HG03175 (cell line): ENCODE measurements around the gene TM4SF4.

Experiments used
- ATAC-seq: cut with Tn5 transposase; IDR thresholded peaks from one replicate; pipeline ENCODE4 v1.9.1; 2021; ENCODE audit warnings: mild to moderate bottlenecking, moderate library complexity; ENCODE audit not compliant: unreplicated experiment

The TM4SF4 gene

GRCh38 chr3:149481056-149481455, 6.6 kb downstream of the TM4SF4 start:
- no peak for ATAC-seq

DNA sequence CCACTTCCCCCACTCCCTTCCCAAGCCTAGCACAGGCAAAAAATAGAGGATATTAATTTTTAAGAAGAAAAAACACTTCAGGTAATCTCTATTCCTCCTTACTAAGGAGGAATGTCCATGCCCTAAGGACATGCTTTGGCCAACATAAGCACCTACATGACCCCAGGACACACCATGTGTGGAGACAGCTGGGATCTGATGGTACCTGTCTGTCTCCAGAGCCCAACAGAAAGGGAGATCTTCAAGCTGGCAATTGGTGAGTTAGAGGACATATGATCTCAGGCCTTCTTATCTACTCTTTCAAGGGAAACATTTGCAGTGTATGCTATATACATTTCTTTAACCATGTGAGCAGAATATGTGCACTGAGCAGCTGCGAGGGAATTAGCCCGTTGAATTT, 7.0 kb downstream of the TM4SF4 start:
- no peak for ATAC-seq

GRCh38 chr3:149486726-149487125, 12.2 kb downstream of the TM4SF4 start:
- no peak for ATAC-seq

- ATAC-seq, result peak; percentile 74
Observed at GRCh38 chr3:149487598-149488197, 13.2 kb downstream of the TM4SF4 start.

DNA sequence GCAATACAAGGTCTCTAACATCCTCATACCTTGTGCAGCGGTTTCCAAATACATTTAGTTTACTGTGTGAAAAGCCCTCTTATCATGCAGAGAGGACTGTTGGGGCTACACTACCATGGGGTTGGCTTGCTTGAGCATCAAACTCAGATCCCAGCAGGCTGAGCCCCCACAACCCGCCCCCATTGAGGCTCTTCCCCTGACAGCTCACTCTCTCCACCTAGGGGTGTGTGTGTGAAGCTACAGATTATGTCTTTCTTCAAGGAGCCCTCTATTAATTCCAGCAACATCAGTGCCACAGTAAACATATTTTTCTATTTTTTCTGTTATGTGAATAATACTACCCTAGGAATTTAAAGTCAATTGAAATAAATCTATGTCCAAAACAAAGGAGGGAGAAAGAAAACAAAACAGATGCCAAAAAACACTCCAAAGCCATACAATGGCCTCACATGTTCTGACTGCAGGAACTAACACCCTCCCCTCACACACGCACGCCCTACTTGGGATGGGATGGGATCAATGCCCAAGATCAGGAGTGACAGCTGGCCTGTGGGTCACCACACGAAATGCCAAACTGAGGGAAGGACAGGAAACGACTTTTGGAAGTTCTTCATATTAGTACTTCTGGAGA, 14.7 kb downstream of the TM4SF4 start:
- ATAC-seq, result no peak

GRCh38 chr3:149490260-149490971, 15.9 kb downstream of the TM4SF4 start:
- no peak for ATAC-seq

- no peak for ATAC-seq
Observed at GRCh38 chr3:149493315-149494021, 19.0 kb downstream of the TM4SF4 start.

GRCh38 chr3:149494022-149494758, 19.7 kb downstream of the TM4SF4 start:
- no peak for ATAC-seq

DNA sequence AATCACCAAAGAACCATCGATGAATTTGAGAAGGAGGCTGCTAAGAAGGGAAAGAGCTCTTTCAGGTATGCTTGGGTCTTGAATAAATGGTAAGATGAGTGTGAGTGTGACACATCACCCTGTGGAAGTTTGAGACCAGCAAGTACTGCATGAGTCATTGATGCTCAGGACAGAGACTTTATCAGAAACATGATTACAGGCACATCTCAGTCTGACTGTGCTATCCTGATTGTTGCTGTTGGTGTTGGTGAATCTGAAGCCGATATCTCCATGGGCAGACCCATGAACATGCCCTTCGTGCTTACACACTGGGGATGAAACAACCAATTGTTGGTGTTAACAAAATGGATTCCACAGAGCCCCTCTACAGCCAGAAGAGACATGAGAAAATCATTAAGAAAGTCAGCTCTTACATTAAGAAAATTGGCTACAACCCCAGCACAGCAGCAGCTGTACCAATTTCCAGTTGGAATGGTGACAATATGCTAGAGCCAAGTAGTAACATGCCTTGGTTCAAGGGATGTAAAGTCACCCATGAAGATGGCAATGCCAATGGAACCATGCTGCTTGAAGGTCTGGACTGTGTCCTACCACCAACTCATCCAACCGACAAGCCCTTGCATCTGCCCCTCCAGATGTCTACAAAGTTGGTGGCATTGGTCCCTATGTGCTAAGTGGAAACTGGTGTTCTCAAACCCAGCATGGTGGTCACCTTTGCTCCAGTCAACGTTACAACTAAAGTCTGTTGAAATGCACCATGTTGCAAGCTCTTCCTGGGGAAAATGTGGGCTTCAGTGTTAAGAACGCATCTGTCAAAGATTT, 20.5 kb downstream of the TM4SF4 start:
- ATAC-seq, result no peak

GRCh38 chr3:149495581-149496125, 21.2 kb downstream of the TM4SF4 start:
- ATAC-seq, result no peak

DNA sequence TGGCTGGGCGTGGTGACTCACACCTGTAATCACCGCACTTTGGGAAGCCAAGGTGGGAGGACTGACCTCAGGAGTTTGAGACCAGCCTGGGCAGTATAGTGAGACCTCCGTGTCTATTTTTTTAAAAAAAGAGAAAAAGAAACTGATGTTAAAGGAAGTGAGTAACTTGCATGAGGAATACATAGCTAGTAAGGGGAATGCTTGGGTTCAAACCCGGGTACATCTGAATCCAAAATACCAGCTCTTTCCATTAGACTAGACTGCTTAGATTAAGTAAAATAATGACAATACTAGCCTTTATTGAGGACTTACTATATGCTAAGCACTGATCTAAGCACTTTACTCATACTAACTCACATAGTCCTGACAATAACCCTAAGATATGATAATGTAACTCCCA, 22.4 kb downstream of the TM4SF4 start:
- no peak for ATAC-seq

GRCh38 chr3:149497966-149498670, 23.6 kb downstream of the TM4SF4 start:
- ATAC-seq, result no peak

DNA sequence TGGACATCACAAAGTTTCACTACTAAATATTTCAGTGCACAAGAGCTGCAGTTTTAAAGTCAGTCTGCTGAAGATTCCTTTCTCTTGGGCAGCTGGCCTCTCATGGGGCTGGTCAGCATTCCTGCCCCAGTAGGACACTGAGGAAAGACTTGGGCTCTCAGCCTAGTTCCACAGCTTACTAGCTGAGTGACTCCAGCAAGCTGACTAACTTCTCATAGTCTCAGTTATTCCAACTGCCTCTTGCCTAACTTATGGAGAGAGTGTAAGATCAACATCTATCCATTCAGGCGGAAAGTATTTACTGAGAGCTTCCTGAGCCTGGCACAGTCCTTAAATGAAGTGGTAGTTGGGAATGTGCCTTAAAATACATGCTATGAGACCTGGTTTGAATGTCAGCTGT, 27.0 kb downstream of the TM4SF4 start:
- ATAC-seq, result no peak

GRCh38 chr3:149502438-149502837, 27.9 kb downstream of the TM4SF4 start:
- ATAC-seq, result no peak

DNA sequence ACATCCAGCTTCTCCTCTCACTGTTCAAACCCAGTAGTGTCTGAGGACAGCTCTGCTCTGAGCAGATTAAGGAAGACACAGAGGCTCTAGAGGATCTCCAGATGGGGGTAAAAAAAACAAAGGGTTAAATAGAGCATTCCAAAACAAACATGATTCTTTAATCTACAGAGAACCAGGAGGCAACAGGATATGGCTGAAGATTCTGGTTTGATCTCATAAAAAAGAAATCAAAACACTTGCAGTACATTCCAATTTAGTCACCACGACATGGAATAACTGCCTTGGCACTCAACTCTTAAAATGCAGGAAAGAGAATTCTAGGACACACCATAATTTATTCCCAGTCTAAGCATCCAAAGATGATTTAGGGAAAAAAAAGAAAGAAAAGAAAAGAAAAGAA, 32.0 kb downstream of the TM4SF4 start:
- ATAC-seq, result no peak

- ATAC-seq, result no peak
Observed at GRCh38 chr3:149506965-149507364, 32.5 kb downstream of the TM4SF4 start.

GRCh38 chr3:149507491-149508324, 33.2 kb downstream of the TM4SF4 start:
- no peak for ATAC-seq

GRCh38 chr3:149509526-149509925, 35.0 kb downstream of the TM4SF4 start:
- ATAC-seq, result no peak
